Renal cortex interstitium (tissue), 11 donors: ENCODE results near the gene VDR. TPM values are rescaled to one million over a fixed set of nuclear protein-coding genes. Genes with fewer than 3 reads are reported as not detected.

Source experiments
- DNase-seq, 11 donors: peaks; one replicate each; pipeline ENCODE4 v3.0.0-alpha.2; 2013; ENCODE audit warnings: low read depth in 9 of 11, low spot score in 4 of 11; ENCODE audit errors: extremely low read depth in 1 of 11
- polyA plus RNA-seq, 3 donors: library from polyadenylated mRNA; unstranded; fragments of 120-200 nt; gene quantifications; one replicate each; pipeline ENCODE4 v1.2.1, GENCODE V29; 2013; ENCODE audit not compliant: insufficient read length in 3 of 3

Gene VDR
- polyA plus RNA-seq, 3 donors: 3.1 to 4.8 (median 4.7) TPM

- DNase-seq: no peak
Observed at GRCh38 chr12:47901063-47901717, 3.6 kb downstream of the VDR start.

- DNase-seq: no peak
Observed at GRCh38 chr12:47900131-47901062, 4.4 kb downstream of the VDR start.

GRCh38 chr12:47899466-47899865, 5.3 kb downstream of the VDR start:
- no peak for DNase-seq

- DNase-seq: no peak
Observed at GRCh38 chr12:47896633-47897032, 8.2 kb downstream of the VDR start.

GRCh38 chr12:47896022-47896421, 8.8 kb downstream of the VDR start:
- no peak for DNase-seq

- DNase-seq: no peak
Observed at GRCh38 chr12:47894652-47895051, 10.1 kb downstream of the VDR start.

- no peak for DNase-seq
Observed at GRCh38 chr12:47894068-47894467, 10.7 kb downstream of the VDR start.

- no peak for DNase-seq
Observed at GRCh38 chr12:47892819-47893218, 12.0 kb downstream of the VDR start.

GRCh38 chr12:47891356-47891755, 13.4 kb downstream of the VDR start:
- no peak for DNase-seq

GRCh38 chr12:47889040-47889439, 15.8 kb downstream of the VDR start:
- DNase-seq: no peak

GRCh38 chr12:47888153-47888819, 16.5 kb downstream of the VDR start:
- DNase-seq: no peak

GRCh38 chr12:47887529-47887928, 17.3 kb downstream of the VDR start:
- DNase-seq: no peak

GRCh38 chr12:47886510-47887240, 18.1 kb downstream of the VDR start:
- no peak for DNase-seq

- DNase-seq: no peak
Observed at GRCh38 chr12:47885566-47885965, 19.2 kb downstream of the VDR start.

- DNase-seq: no peak
Observed at GRCh38 chr12:47885012-47885501, 19.7 kb downstream of the VDR start.

- no peak for DNase-seq
Observed at GRCh38 chr12:47884501-47884900, 20.3 kb downstream of the VDR start.

GRCh38 chr12:47883663-47884195, 21.1 kb downstream of the VDR start:
- DNase-seq: no peak

GRCh38 chr12:47882781-47883546, 21.8 kb downstream of the VDR start:
- no peak for DNase-seq
